NCI-H510A treated with DMSO at 0.1 percent for 48 hours (cell line): ENCODE data around the gene KDM4B.

ENCODE experiments used
- DNase-seq: peaks from one replicate; lab custom pipeline; 2025; lab: John Stamatoyannopoulos, UW

KDM4B gene

DNA sequence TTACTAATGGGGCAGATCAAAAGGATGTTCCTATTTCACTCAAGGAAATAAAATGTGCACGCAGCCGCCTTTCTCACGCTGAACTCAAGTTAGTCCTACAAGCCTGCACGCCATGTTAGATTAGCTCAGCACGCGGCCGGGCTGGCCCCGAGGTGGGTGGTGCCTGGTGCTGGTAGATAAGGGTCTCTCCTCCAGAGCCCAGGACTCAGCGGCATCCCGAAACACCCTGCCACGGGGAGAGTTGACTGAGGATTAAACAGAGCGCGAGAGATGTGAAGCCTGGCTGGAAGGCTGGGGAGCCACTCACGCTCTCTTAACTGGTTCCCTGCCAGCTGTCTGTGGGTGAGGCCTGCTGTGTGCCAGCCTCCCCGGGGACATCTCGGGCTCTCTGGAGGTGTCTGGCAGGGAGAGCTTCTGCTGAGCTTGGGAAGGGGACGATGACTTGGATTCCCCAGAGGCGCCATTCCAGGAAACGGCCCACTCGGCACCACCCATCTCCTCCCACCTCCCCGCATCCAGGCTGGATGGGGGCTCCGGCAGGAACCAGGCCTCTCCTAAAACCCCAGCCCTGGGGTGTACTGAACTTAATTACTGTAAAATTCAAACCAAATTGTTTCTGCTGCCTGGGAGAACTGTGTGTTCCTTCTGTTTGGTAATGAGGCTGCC is 122.2 kb downstream of the KDM4B start:
- DNase-seq: no peak

DNA sequence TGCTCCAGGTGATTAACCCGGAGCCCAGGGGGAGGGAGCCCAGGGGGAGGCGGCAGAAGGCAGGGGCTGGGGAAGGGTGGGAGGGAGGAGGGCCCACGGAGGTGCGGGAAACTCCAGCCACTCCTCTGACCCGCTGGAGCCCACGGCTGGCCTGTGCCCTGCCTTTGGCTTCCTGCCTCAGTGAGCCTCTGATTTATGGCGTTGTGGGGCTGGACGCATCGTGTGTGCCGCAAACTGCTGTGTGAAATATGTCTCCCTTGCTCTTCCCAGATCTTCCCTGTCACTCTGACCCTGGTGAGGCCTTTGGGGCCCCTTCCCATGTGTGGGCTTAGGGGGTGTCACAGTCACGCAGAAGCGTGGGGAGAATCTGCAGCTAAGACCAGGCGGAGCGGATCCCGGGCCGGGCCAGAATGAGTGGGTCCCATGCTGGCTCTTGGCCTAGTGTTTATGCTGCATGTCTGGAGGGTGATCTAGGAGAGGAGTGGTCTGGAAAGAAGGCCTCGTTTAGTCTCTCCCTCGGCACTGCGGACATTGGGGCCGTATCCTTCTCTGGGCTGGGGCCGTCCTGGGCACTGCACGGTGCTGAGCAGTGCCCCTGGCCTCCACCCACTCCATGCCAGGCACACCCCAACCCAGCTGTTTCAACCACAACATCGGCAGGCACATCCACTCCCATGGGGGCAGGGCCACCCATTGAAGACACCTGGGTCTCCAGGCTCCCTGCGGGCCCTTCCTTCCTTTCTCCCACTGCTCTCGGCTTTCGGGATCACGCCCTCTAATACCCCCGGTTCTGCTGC is 123.0 kb downstream of the KDM4B start:
- DNase-seq: no peak

DNA sequence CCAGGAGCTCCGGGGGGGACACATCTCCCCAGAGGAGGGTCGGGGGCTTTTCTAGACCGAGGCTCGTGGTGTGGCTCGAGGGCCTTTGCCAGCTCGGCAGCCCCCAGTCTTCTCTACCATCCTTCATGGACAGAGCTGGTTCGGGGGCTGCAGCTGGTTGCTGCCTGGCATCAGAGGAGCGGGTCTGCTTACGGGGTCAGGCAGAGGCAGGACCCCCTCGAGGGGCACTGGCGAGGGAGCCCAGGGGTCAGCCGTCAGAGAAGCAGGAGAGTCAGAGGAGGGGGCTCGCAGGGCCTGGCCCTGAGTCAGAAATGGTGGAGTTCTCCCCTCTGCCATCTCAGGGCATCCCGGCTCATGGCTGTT is 123.5 kb downstream of the KDM4B start:
- DNase-seq: no peak

DNA sequence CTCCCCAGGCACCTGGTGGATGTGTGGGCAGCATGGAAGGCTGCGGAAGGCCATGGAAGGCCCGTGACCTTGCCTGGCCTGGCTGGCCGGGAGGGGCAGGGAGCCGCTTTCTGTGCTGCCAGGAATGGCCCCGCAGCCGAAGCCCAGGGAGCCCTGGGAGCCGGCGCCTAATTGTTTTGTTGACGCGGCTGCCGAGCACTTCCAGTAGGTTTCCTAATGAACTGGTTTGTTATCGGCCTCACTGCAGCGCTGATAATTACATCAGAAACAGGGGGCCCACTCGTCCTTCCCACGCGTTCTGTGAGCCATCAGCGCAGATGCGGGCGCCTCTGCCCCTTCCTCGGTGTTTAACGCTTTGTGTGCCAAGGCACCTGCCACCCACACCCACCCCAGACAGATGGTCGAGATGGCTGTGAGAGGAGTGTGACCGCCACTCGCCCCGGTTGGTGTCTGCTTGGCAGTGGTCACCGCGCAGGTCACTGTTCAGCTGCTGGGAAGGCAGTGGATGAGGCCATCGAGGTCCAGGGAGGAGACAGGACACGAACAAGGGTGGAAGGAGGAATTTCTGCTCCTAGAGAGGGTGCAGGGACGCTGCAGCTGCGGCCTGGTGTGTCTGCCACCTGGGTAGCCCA is 124.5 kb downstream of the KDM4B start:
- no peak for DNase-seq

DNA sequence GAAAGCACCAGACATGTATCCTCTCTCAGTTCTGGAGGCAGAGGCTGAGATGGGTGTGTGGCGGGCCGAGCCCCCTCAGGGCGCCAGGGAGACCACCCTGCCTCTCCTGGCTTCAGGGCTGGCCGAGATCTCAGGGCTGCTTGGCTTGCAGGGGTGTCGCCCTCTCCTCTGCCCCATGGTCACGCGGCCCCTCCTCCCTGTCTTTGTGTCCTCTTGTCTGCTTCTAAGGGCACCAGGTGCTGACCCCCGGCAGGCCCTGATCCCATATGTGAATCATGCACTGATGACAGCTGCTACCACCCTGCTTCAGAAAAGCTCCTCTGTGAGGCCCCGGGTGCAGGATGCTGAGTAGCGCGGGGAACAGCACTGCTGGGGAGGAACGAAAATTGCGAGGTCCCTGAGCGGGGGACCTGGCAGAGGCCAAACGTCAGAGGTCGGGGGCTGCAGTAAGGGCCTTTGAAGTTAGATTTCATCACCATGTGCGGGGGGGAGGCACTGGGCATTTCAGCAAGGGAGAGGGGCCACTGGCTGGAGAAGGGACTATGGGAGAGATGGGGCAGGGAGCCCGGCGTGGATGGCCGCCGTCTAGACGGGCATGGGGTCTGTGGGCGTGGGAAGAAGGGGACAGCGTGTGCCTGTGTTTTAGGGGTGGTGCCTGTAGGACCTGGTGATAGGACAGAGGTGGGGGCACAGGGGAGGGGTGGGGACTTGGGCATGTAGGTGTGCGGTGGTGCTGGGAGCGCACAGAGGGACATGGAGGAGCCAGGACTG is 125.2 kb downstream of the KDM4B start:
- DNase-seq: no peak

DNA sequence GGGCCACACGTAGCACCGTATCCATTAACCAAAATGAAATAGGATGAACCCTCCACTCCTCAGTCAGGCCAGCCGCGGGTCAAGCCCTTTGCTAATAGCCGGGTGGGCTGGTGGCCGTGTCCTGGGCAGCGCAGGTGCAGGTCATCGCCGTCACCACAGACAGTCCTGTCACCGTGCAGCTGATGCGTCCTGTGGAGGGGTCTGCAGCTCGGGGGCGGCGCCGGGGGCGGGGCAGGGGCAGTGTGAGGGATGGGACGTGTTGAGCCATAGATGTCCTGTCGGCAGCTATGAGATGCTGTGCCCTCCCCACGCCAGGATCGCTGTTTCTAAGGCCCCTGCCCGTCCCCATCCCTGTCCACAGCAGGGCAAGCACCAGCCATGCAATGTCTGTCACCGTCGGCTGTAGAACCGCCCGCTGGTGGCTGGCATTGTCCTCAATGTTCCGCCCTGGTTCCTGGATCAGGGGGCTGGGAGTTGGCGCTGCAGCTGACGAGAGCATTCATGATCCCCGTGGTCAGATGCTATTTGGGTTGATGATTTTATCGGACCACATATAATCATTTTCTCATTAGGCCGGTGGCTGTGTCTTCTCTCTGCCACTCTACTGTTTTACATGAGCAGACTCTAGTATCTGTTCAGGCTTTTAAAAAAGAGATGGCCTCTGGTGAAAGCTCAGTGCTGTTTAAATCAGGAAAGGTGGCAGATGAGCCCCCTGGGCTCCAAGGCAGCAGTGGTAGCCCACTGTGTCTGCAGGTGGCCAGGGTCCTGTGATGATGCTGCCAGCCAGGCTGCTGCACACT is 126.1 kb downstream of the KDM4B start:
- no peak for DNase-seq

DNA sequence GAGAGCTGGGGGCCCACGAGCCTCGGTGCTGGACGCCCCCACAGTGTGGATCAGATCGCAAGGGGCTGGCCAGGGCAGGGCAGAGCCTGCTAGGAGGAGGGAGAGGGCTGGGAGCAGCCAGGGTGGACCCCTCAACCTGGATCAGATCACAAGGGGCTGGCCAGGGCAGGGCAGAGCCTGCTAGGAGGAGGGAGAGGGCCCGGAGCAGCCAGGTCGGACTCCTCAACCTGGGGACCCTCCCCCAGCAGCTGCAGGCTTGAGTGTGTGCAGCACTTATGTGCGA is 126.6 kb downstream of the KDM4B start:
- DNase-seq: no peak

DNA sequence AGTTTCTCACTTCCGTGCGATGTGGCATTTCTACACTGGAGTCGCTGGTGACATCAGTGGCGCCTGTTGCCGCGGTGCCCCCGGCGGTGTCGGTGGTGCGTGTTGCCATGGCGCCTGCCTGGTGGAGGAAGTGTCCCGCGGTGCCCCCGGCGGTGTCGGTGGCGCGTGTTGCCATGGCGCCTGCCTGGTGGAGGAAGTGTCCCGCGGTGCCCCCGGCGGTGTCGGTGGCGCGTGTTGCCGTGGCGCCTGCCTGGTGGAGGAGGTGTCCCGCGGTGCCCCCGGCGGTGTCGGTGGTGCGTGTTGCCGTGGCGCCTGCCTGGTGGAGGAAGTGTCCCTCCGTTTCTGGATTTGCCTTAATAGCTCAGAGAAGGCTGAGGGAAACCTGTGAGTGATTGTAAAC is 127.6 kb downstream of the KDM4B start:
- no peak for DNase-seq

DNA sequence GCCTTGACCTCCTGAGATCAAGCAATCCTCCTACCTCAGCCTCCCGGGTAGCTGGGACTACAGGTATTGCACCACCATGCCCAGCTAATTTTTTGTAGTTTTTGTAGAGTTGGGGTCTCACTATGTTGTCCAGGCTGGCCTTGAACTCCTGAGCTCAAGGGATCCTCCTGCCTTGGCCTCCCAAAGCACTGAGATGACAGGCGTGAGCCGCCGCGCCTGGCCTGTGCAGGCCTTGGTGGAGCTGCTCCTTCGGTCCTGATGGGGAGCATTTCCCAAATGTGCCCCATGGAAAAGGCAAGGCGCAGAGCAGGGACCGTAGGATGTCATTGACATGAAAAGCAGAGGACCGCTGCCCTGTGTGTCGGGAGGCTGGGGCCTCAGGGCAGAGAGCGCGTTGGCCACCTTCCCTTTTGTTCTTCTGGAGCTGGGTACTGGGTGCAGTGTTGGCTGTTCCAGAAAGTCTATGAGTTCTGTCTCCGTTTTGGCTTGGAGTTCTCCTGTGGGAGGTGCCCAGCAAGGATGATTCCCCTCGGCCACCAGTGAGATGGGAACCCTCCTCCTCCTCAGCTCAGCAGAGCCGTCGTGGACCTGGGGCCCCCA is 128.5 kb downstream of the KDM4B start:
- no peak for DNase-seq

DNA sequence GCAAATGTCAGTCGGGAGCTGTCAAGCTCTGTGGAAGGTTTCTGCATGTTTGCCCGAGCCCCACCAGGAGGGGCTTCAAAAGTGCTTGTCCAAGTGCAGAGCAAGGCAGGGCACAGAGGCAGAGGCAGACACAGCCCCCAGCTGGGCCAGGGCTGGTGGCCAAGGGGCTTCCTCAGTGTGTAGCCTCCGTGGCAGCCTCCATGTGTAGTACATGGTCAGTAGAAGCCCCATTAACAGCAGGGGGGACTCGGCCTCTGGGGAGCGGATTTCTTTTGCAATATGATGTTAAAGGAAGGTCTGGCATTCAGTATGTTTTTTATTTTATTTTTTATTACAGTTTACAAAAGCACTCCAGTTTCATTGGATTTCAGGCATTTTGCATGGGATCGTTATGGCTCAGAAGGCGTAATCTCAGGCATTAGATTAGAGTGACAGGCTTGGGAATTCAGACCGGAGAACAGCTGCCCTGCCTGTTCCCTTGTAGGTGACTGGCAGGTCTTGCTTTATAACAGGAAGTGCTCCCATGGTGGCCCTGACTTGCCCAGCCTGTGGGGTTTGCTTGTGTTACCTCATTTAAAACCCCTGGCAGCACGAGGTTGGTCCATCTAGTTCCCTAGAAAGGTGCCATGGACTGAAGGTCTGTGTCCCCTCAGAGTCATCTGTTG is 129.2 kb downstream of the KDM4B start:
- DNase-seq: no peak

DNA sequence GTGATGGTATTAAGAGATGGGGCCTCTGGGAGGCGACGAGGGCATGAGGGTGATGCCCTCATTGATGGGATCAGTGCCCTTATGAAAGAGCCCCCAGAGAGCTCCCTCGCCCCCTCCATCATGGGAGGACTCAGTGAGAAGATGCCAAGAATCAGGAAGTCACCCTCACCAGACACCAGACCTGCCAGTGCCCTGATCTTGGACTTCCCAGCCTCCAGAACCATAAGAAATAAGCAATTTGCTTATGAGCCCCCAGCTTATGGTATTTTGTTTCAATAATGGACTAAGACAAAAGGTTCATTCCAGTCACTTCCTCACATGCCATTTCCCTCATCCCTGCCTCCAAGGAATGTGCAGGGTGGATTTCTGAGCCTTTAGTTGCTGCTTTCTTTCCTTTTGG is 129.7 kb downstream of the KDM4B start:
- DNase-seq: no peak

DNA sequence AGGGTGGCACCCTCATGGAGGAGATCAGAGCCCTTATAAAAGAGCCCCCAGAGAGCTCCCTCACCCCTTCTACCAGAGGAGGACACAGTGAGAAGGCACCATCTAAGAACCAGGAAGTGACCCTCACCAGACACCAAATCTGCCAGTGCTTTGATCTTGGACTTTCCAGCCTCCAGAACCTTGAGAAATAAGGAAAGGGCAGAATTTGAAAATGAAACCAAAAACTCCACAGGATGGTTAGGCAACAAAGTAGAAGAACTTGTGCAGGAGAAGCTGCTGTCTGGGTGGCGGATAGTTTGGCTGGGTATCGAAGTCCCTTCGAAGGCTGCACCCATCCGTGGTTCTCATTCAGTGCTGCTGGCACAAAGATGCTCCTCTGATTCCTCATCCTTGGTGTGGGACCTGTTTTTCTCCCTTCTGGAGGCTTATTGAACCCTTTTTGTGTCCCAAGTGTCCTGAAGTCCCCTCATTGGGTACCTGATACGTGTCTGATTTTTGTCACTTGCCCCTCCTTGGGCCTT is 130.8 kb downstream of the KDM4B start:
- DNase-seq: no peak

DNA sequence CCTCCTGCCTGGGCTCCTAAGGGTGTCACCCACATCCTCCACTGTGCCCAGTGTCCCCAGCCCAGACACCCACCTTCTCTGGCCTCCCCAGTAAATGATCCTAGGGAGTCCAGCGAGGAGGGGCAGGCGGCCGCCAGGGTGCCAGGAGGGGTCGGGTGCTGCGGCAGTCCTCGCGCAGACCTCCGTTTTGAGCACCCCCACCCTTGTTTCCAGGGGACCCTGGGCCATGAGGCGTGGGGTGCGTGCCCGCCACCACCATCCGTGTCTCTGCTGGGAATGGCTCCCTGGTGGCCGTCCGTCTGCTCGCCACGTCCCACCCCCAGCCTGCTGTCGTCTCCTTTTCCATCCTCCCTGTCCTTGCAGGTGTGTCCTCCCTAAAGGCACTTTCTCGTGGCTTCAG is 133.0 kb downstream of the KDM4B start:
- no peak for DNase-seq

DNA sequence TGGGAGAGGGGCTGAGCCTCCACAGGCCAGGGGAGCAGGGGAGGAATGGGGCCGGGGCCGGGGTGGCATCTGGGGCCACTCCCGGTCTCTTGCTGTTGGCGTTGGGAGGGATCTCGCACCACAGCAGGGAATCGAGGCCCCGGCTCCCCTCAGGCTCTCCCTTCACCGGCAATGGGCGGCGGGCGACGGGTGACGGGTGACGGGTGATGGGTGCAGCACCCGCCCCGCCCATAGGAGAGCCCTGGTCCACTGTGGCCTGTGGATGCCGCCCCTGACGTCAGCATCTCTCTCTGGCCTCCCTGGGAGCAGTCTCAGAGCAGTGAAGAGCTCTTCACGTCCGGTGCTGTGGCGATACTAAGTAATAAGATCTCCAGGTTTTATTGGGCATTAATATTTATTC is 133.6 kb downstream of the KDM4B start:
- peak; percentile 50 for DNase-seq

DNA sequence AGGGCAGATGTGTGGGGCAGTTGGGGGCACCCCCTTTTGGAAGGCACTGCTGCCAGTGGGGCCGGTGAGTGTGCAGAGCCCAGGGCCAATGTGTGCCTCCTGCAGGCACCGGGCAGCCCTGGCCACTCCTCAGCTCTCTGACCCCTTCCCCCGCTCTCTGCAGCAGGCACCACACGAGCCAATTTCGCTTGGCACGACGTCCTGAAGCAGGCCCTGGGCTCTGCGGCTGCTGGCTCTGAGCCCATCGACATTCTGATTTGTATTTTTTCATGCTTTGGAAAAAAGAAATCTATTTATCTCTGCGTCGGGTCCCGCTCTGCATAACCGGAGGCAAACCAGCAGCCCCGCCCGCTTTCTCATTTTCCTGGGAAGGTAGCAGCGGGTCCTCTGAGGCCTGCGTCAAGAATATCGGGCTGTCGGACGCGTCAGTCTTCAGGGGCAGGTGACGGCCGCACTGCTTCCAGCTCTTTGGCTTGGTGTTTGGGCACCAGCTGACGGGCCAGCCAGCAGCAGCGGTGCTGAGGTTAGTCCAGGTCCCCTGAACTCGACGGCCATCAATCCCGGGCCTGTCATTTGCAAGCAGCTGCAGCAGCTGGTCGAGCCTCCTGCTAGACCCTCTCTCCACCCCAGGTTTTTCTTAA is 134.3 kb downstream of the KDM4B start:
- no peak for DNase-seq

DNA sequence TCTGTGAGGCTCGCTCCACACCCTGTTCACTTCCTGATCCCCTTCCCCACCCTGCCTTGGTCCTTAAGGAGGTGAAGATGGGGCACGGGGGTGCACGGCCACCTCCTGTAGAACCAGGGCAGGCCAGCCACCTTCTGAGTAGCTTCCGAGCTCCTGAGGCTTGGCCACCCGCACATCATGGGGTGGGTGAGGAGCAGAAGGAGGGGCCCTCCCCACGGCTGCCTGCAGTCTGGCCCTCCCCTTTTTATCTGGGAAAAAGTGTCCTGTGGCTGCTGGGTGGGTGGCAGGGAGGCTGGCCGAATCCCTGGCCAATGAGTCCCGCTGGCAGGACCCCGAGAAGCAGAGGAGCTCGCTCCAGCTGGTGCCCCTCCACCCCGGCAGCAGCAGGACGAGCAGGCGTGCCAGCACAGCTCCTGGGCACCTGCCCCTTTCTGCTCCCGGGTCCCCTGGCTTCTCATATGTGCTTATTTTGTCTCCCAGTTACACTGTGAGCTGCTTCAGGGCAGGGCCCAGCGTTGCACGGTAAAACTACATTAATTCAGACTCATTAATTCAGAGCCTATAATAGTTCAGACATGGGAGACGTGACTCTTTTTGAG is 135.0 kb downstream of the KDM4B start:
- no peak for DNase-seq

DNA sequence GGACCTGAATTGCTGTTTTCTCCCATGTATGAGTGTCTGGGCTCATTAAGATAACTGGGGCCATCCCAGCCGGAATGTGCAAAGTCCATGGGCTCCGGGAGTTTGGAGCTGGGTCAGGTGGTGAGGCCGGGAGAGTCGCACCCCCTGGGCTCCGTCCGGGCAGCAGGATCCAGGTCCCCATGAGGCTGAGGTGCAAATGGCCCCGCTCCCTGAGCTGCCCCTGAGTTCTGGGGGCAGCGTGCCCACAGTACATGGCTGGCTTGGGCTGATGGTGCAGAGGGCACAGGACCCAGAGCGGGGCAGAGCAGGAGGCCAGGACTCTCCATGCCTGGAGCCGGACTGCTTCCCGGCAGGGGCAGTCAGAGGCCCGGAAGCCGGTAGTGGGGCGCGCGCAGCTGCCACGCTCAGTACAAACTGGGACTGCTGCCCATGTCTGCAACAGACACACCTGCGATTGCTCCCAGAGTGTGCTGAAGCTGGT is 136.0 kb downstream of the KDM4B start:
- no peak for DNase-seq

DNA sequence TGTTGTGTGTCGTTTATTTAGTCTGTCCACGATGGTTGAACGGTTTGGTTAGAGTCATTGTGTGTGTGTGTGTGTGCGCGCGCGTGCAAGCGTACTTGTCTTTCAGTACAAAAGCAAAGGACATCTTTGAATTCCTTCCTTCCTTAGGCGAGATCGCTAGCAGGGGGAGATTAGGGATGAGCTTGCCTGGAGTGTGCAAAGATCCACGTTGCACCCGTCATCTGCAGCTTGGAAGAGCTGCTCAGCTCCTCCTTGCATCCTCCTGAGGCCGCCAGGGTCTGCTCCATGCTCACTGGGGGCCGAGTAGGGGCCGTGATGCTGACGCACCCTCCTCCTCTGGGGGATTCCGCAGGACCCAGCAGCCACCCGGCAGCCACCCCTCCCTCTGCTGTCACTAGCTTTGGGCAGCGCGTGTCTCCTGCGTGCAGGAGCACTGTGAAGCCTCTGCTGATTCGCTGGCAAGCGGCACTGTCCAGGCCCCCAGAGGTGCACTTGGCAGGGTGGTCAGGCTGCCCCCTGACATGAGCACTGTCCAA is 137.3 kb downstream of the KDM4B start:
- DNase-seq: no peak

DNA sequence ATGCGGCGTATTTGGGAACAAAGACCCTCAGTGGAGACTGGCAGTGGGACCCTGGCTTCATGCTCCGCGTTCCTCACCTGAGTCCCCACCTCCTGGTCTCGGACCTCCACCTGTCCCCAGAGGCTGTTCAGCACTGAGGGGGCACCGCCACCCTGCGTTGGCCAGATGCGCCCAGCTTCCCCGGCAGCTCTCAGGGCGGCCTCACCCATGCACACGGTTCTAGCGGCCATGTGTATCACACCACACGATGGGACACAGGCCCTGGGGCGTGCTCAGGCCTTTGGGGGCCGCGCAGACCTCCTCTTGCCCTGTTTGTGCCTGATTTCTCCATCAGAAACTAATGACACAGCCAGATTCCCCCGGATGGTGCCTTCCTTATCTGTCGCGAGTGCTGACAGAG is 138.1 kb downstream of the KDM4B start:
- DNase-seq: no peak
